ENCODE data around the gene HES5.

GRCh38 chr1:2526824-2527555 lies 3.1 kb downstream of the HES5 start:
- TF ChIP-seq CTCF (IDR thresholded peaks at IDR 0.05) (no peak), POLR2A (IDR thresholded peaks at IDR 0.05) (no peak), EP300 (IDR thresholded peaks at IDR 0.05) (no peak), POLR2AphosphoS5 (IDR thresholded peaks at IDR 0.05) (no peak)

All from upper lobe of left lung (tissue), 4 donors.